Suppressor macrophage (primary cell): Measurements from ENCODE around the gene RAPGEF4.

Experiments
- DNase-seq, 4 experiments: peaks; one replicate each; pipeline ENCODE4 v3.0.0-alpha.2; 2020 to 2022

The RAPGEF4 gene

GRCh38 chr2:172912266-172912665 lies 176.6 kb downstream of the RAPGEF4 start:
- no peak for DNase-seq

GRCh38 chr2:172914341-172915008 lies 178.8 kb downstream of the RAPGEF4 start:
- no peak for DNase-seq

GRCh38 chr2:172917716-172918115 lies 182.1 kb downstream of the RAPGEF4 start:
- no peak for DNase-seq

- no peak for DNase-seq
Measured at GRCh38 chr2:172919732-172920131, 184.1 kb downstream of the RAPGEF4 start.

GRCh38 chr2:172921532-172922236 lies 186.0 kb downstream of the RAPGEF4 start:
- no peak for DNase-seq

- no peak for DNase-seq
Measured at GRCh38 chr2:172922306-172922705, 186.7 kb downstream of the RAPGEF4 start.

- no peak for DNase-seq
Measured at GRCh38 chr2:172922815-172923214, 187.2 kb downstream of the RAPGEF4 start.

- no peak for DNase-seq
Measured at GRCh38 chr2:172924097-172924660, 188.5 kb downstream of the RAPGEF4 start.

GRCh38 chr2:172925600-172925999 lies 190.0 kb downstream of the RAPGEF4 start:
- no peak for DNase-seq

- no peak for DNase-seq
Measured at GRCh38 chr2:172926785-172927640, 191.4 kb downstream of the RAPGEF4 start.

- no peak for DNase-seq
Measured at GRCh38 chr2:172927641-172928357, 192.2 kb downstream of the RAPGEF4 start.

GRCh38 chr2:172928756-172929155 lies 193.1 kb downstream of the RAPGEF4 start:
- DNase-seq, result no peak

GRCh38 chr2:172929644-172930043 lies 194.0 kb downstream of the RAPGEF4 start:
- no peak for DNase-seq

- DNase-seq, result no peak
Measured at GRCh38 chr2:172930871-172931255, 195.2 kb downstream of the RAPGEF4 start.

GRCh38 chr2:172931256-172931894 lies 195.7 kb downstream of the RAPGEF4 start:
- no peak for DNase-seq

GRCh38 chr2:172931918-172932520 lies 196.4 kb downstream of the RAPGEF4 start:
- DNase-seq, result peak; percentile 79 to 86 (median 84)

GRCh38 chr2:172937884-172938712 lies 202.5 kb downstream of the RAPGEF4 start:
- DNase-seq, result no peak

- no peak for DNase-seq
Measured at GRCh38 chr2:172938713-172939375, 203.2 kb downstream of the RAPGEF4 start.

GRCh38 chr2:172943539-172943938 lies 207.9 kb downstream of the RAPGEF4 start:
- DNase-seq, result no peak
